K562 (cell line): Measurements from ENCODE around the gene UBR4. TPM values are rescaled to one million over a fixed set of nuclear protein-coding genes. Genes with fewer than 3 reads are reported as not detected.

Source experiments
- ATAC-seq: fragments of 200-7000 bp; cut with Tn5 transposase; 3 replicates; pipeline ENCODE4 v1.9.1; 2020; ENCODE audit warnings: moderate library complexity
- BruUV-seq: library from RNA; stranded (reverse); fragments of 400-500 nt; replicated peaks from 2 replicates; lab custom pipeline; 2021; lab: Mats Ljungman, UMichigan
- CTCF ChIA-PET: fragments of 300-600 bp; formaldehyde crosslinking; extraction: SDS; loops from one replicate; lab custom pipeline; 2021; ENCODE audit warnings: low intra/inter-chr PET ratio; lab: Yijun Ruan, JAX
- POLR2A ChIA-PET: fragments of 300-600, 350-650 bp; sonication (Branson Sonifier 250); formaldehyde crosslinking; extraction: SDS; loops from one replicate; lab custom pipeline; 2021; ENCODE audit warnings: antibody characterized with exemption, inconsistent platforms; lab: Yijun Ruan, JAX
- DNase-seq, 4 experiments: peaks; one replicate each; pipeline versions ENCODE4 v3.0.0 to v3.0.0-alpha.2; 2011 to 2018; ENCODE audit warnings: low spot score in 3 of 4, mixed read lengths in 3 of 4; ENCODE audit errors: extremely low read depth in 1 of 4
- FAIRE-seq: peaks from 2 replicates; lab custom pipeline; 2011; peaks lifted over from hg19 to GRCh38; lab: Jason Lieb, UNC
- H2AFZ ChIP-seq: 2 replicates; pipeline ENCODE4 v1.6.0; 2011; ENCODE audit warnings: low read depth, low read length, control low read depth, inconsistent platforms
- H3K27ac ChIP-seq: fragments of 200-600 bp; 3 replicates; pipeline ENCODE4 v1.8.0; 2011; ENCODE audit warnings: low read depth, mild to moderate bottlenecking, control low read depth, inconsistent platforms, low read length, moderate library complexity, mixed read lengths; ENCODE audit errors: extremely low read depth
- H3K27me3 ChIP-seq, 2 experiments: fragments of 300-600 bp in 1 of 2; 2 replicates in 1 of 2; 3 replicates in 1 of 2; pipeline versions ENCODE4 v1.6.0 to v1.8.0; 2011; ENCODE audit warnings: inconsistent platforms in 2 of 2, low read length in 2 of 2, mild to moderate bottlenecking in 1 of 2, mixed read lengths in 1 of 2, moderate library complexity in 1 of 2; ENCODE audit not compliant: control insufficient read depth in 2 of 2, insufficient read depth in 2 of 2
- H3K36me3 ChIP-seq: fragments of 300-600 bp; 3 replicates; pipeline ENCODE4 v1.8.0; 2011; ENCODE audit warnings: mild to moderate bottlenecking, low read length, inconsistent platforms; ENCODE audit not compliant: control insufficient read depth, insufficient read depth
- H3K4me1 ChIP-seq, 2 experiments: fragments of 200-600 bp in 1 of 2; replicated peaks in 1 of 2; 2 replicates in 1 of 2; 3 replicates in 1 of 2; pipeline versions ENCODE4 v1.5.1 to v1.8.0; 2011; ENCODE audit warnings: inconsistent platforms in 2 of 2, low read length in 2 of 2, mild to moderate bottlenecking in 1 of 2, mixed read lengths in 1 of 2, moderate library complexity in 1 of 2; ENCODE audit not compliant: control insufficient read depth in 2 of 2, insufficient read depth in 2 of 2
- H3K4me2 ChIP-seq: 2 replicates; pipeline ENCODE4 v1.6.1; 2011; ENCODE audit warnings: low read length, control low read depth, inconsistent platforms, mixed read lengths; ENCODE audit not compliant: insufficient read depth
- H3K4me3 ChIP-seq: fragments of 200-600 bp; sonication (generic), shearing (Covaris generic); 2 replicates; pipeline ENCODE4 v1.5.1; 2016; ENCODE audit warnings: control low read depth, inconsistent platforms
- H3K79me2 ChIP-seq: fragments of 200-600 bp; 3 replicates; pipeline ENCODE4 v1.8.0; 2011; ENCODE audit warnings: low read length, inconsistent platforms; ENCODE audit not compliant: control insufficient read depth, insufficient read depth
- H3K9ac ChIP-seq, 2 experiments: 2 replicates each; pipeline versions ENCODE4 v1.6.0 to v1.6.1; 2011; ENCODE audit warnings: low read depth in 2 of 2, low read length in 2 of 2, control low read depth in 1 of 2, inconsistent platforms in 1 of 2, mild to moderate bottlenecking in 1 of 2, mixed read lengths in 1 of 2; ENCODE audit not compliant: insufficient read depth in 1 of 2
- H3K9me1 ChIP-seq: one replicate; pipeline ENCODE4 v1.6.0; 2011; ENCODE audit warnings: inconsistent platforms, mild to moderate bottlenecking, low read length, moderate library complexity; ENCODE audit not compliant: control insufficient read depth, insufficient read depth
- H3K9me3 ChIP-seq: replicated peaks from 2 replicates; pipeline ENCODE4 v1.5.1; 2011; ENCODE audit warnings: low read depth, low read length, inconsistent platforms; ENCODE audit not compliant: control insufficient read depth, insufficient read depth
- H4K20me1 ChIP-seq: replicated peaks from 2 replicates; pipeline ENCODE4 v1.6.1; 2011; ENCODE audit warnings: low read length, inconsistent platforms, mixed read lengths; ENCODE audit not compliant: control insufficient read depth, insufficient read depth
- EHMT2 ChIP-seq: fragments of 450-650 bp; IDR thresholded peaks from 2 replicates; pipeline ENCODE4 v1.6.1; 2018; ENCODE audit warnings: antibody characterized with exemption
- FOXK1 ChIP-seq: sonication (generic); formaldehyde crosslinking; IDR thresholded peaks from 2 replicates; pipeline ENCODE4 v1.8.0; 2022; ENCODE audit warnings: missing genetic modification reagents, mild to moderate bottlenecking, borderline replicate concordance
- HDAC2 ChIP-seq: fragments of 450-650 bp; IDR thresholded peaks from 2 replicates; pipeline ENCODE4 v1.6.1; 2016; ENCODE audit warnings: mild to moderate bottlenecking
- MTF1 ChIP-seq: fragments of 250-450 bp; sonication (Bioruptor Pico); IDR thresholded peaks from 2 replicates; pipeline ENCODE4 v1.9.0; 2021; ENCODE audit warnings: moderate library complexity, mild to moderate bottlenecking, inconsistent platforms, borderline replicate concordance
- RBFOX2 ChIP-seq: fragments of 200-400 bp; formaldehyde crosslinking; IDR thresholded peaks from 2 replicates; pipeline ENCODE4 v1.6.1; 2017; ENCODE audit warnings: low read depth, mild to moderate bottlenecking, low read length, moderate library complexity
- SMAD1 ChIP-seq: fragments of 150-350 bp; IDR thresholded peaks from 2 replicates; pipeline ENCODE4 v1.6.1; 2014; ENCODE audit warnings: low read length, low read depth; ENCODE audit not compliant: partially characterized antibody
- TEAD4 ChIP-seq, 2 experiments: sonication (generic) in 1 of 2; formaldehyde crosslinking in 1 of 2; IDR thresholded peaks; 2 replicates each; pipeline versions ENCODE4 v1.6.1 to v1.8.0; 2012 to 2022; ENCODE audit warnings: borderline replicate concordance in 1 of 2, inconsistent platforms in 1 of 2, low read length in 1 of 2, mild to moderate bottlenecking in 1 of 2, missing genetic modification reagents in 1 of 2
- ZNF282 ChIP-seq: sonication (generic); formaldehyde crosslinking; IDR thresholded peaks from 2 replicates; pipeline ENCODE4 v1.8.1; 2023; ENCODE audit warnings: missing genetic modification reagents
- WGBS: fragments of 100-300 bp; shearing (Covaris generic); methylation state at CpG from one replicate; pipeline ENCODE4 v1.1.6; 2016; ENCODE audit warnings: low coverage, mixed read lengths; ENCODE audit not compliant: insufficient coverage; ENCODE audit errors: missing lambda C conversion rate; 5-methylcytosine and 5-hydroxymethylcytosine counted together
- in situ Hi-C: fragments of 300-500 bp; cut with MboI; formaldehyde crosslinking; loops from 4 replicates; pipeline ENCODE4 v1.15.0; 2018; ENCODE audit warnings: inconsistent platforms, mixed read lengths
- intact Hi-C: fragments of 100-400 bp; cut with micrococcal nuclease; formaldehyde crosslinking; loops from 2 replicates; pipeline ENCODE4 v1.14.2; 2022
- polyA plus RNA-seq, 8 experiments: library from polyadenylated mRNA; depleted of rRNA in 4 of 8; stranded (reverse) in 5 of 8; unstranded in 3 of 8; fragments of >200 nt; fragmentation: Nextera tagmentation in 2 of 8; fragmentation: Illumina TruSeq in 1 of 8; extraction: Ambion mirVana in 2 of 8; extraction: Trizol in 1 of 8; gene quantifications; 2 replicates each; pipeline versions ENCODE4 v1.2.1 to v1.2.3, GENCODE V29; 2011 to 2014; ENCODE audit warnings: inconsistent platforms in 1 of 8, missing spikeins in 1 of 8
- total RNA-seq, 7 experiments: library from RNA; depleted of rRNA in 6 of 7; stranded (reverse); fragments of >200 nt in 6 of 7; fragmentation: Illumina TruSeq in 2 of 7; extraction: Trizol in 2 of 7; gene quantifications; 2 replicates each; pipeline versions ENCODE4 v1.2.1 to v1.2.3, GENCODE V29; 2011 to 2021; ENCODE audit warnings: low replicate concordance in 1 of 7
- TF ChIP-seq, protein P1 (sequence below), 2 experiments: fragments of 450-650 bp; IDR thresholded peaks; 2 replicates each; pipeline ENCODE4 v1.6.1; 2016; ENCODE audit warnings: mild to moderate bottlenecking in 2 of 2, borderline replicate concordance in 1 of 2, low read depth in 1 of 2, moderate library complexity in 1 of 2
- TF ChIP-seq, protein P2 (sequence below): fragments of 450-650 bp; IDR thresholded peaks from 2 replicates; pipeline ENCODE4 v1.6.1; 2014; ENCODE audit warnings: low read depth, mild to moderate bottlenecking, moderate library complexity, borderline replicate concordance
- TF ChIP-seq, protein P3 (sequence below): fragments of 250-450 bp; sonication (Bioruptor Pico); IDR thresholded peaks from 2 replicates; pipeline ENCODE4 v1.4.0; 2020; ENCODE audit warnings: mild to moderate bottlenecking

Gene UBR4
- total and polyA plus RNA-seq, 9 of the 15 experiments (the other 6 are each of a cell fraction or from before 2014, with no cell fraction given), result 55.4 to 277 (median 123) TPM

GRCh38 chr1:19130468-19130867 is 79.6 kb downstream of the UBR4 start:
- H3K27ac ChIP-seq, result no peak overlapping the region
- ChIA-PET CTCF (no interaction called here), POLR2A (interaction anchor here (0.6 to 2.1 kb wide), 4 partner anchors 17 to 228 kb away, joined by 4 to 5 read pairs (median 5); partner anchors contain the start of gene ALDH4A1)
- ATAC-seq (no peak), DNase-seq (no peak), FAIRE-seq (no peak)
- peaks cover 95% of the 10 kb centered on the region for H3K36me3 ChIP-seq
- no peaks in the 10 kb centered on the region for H3K9me1 ChIP-seq
- H3K4me3 ChIP-seq, result no peak overlapping the region
- BruUV-seq, result no TSS peak
- H3K4me2 ChIP-seq, result no peak overlapping the region
- H2AFZ ChIP-seq, result no peak overlapping the region
- 85% methylated on average over 6 of the region's 6 CpGs for WGBS
- H3K9me3 ChIP-seq, result peaks cover 5% of the 10 kb centered on the region
- no peaks in the 10 kb centered on the region for H3K4me1 ChIP-seq
- in situ Hi-C loops (no loop called here), intact Hi-C loops (no loop called here)
- H3K27me3 ChIP-seq, result no peaks in the 10 kb centered on the region
- no peak overlapping the region for H3K9ac ChIP-seq
- 0 out of 3 replicates have a peak, but pooled peaks cover 3% of the 10 kb centered on the region for H3K79me2 ChIP-seq
- no peaks in the 10 kb centered on the region for H4K20me1 ChIP-seq
- TF ChIP-seq ZNF282 (CRISPR knock-in tag), result no peak
- TF ChIP-seq, protein P1, sequence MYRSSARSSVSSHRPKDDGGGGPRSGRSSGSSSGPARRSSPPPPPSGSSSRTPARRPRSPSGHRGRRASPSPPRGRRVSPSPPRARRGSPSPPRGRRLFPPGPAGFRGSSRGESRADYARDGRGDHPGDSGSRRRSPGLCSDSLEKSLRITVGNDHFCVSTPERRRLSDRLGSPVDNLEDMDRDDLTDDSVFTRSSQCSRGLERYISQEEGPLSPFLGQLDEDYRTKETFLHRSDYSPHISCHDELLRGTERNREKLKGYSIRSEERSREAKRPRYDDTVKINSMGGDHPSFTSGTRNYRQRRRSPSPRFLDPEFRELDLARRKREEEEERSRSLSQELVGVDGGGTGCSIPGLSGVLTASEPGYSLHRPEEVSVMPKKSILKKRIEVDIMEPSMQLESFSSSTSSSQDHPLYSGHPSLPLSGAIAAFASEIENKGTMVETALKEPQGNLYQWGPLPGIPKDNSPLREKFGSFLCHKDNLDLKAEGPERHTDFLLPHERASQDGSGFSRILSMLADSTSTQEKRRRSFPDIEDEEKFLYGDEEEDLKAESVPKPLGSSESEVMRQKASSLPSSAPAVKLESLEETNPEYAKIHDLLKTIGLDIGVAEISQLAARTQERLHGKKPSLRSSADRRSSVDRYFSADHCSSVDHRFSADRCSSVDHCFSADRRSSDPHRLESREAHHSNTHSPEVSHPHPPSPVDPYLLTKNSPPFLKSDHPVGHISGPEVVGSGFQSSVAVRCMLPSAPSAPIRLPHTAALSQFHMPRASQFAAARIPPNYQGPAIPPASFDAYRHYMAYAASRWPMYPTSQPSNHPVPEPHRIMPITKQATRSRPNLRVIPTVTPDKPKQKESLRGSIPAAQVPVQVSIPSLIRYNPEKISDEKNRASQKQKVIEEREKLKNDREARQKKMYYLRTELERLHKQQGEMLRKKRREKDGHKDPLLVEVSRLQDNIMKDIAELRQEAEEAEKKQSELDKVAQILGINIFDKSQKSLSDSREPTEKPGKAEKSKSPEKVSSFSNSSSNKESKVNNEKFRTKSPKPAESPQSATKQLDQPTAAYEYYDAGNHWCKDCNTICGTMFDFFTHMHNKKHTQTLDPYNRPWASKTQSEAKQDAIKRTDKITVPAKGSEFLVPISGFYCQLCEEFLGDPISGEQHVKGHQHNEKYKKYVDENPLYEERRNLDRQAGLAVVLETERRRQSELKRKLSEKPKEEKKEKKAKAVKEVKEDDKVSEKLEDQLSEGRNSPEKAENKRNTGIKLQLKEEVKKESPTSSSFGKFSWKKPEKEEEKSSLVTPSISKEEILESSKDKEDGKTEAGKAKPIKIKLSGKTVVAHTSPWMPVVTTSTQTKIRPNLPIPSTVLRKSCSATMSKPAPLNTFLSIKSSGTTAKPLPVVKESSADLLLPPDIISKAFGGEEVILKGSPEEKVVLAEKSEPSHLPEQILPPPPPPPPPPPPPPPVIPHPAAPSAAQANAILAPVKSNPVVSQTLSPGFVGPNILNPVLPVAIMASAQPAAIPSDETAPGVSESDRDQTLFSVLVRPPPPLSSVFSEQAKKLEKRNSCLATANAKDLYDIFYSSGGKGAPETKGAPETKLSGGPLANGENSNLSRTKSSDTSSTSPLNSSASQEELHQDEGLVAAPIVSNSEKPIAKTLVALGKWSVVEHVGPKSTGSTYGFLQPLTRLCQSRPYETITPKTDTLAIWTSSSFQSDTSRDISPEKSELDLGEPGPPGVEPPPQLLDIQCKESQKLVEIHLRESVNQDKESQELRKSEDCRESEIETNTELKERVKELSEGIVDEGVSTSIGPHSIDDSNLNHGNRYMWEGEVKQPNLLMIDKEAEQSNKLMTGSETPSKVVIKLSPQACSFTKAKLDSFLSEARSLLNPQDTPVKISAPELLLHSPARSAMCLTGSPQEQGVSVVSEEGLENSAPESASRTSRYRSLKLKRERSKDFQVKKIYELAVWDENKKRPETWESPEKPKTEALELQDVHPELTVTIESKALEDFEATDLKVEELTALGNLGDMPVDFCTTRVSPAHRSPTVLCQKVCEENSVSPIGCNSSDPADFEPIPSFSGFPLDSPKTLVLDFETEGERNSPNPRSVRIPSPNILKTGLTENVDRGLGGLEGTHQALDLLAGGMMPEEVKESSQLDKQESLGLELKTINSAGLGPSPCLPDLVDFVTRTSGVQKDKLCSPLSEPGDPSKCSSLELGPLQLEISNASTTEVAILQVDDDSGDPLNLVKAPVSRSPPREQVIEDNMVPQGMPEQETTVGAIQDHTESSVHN (IDR thresholded peaks at IDR 0.05; ENCODE audit: borderline replicate concordance in 1 of 2, low read depth in 1 of 2), result no peak
- TF ChIP-seq EHMT2, result no peak
- TF ChIP-seq, protein P2, sequence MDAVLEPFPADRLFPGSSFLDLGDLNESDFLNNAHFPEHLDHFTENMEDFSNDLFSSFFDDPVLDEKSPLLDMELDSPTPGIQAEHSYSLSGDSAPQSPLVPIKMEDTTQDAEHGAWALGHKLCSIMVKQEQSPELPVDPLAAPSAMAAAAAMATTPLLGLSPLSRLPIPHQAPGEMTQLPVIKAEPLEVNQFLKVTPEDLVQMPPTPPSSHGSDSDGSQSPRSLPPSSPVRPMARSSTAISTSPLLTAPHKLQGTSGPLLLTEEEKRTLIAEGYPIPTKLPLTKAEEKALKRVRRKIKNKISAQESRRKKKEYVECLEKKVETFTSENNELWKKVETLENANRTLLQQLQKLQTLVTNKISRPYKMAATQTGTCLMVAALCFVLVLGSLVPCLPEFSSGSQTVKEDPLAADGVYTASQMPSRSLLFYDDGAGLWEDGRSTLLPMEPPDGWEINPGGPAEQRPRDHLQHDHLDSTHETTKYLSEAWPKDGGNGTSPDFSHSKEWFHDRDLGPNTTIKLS, result no peak
- no peak for TF ChIP-seq MTF1
- no peak for TF ChIP-seq RBFOX2
- no peak for TF ChIP-seq HDAC2
- no peak for TF ChIP-seq FOXK1
- no peak for TF ChIP-seq TEAD4 (IDR thresholded peaks at IDR 0.05; ENCODE audit: low read length)
- no peak for TF ChIP-seq TEAD4 (CRISPR knock-in tag; IDR thresholded peaks at IDR 0.05; ENCODE audit: borderline replicate concordance)
- TF ChIP-seq, protein P3, sequence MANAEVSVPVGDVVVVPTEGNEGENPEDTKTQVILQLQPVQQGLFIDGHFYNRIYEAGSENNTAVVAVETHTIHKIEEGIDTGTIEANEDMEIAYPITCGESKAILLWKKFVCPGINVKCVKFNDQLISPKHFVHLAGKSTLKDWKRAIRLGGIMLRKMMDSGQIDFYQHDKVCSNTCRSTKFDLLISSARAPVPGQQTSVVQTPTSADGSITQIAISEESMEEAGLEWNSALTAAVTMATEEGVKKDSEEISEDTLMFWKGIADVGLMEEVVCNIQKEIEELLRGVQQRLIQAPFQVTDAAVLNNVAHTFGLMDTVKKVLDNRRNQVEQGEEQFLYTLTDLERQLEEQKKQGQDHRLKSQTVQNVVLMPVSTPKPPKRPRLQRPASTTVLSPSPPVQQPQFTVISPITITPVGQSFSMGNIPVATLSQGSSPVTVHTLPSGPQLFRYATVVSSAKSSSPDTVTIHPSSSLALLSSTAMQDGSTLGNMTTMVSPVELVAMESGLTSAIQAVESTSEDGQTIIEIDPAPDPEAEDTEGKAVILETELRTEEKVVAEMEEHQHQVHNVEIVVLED (CRISPR knock-in tag), result no peak
- TF ChIP-seq SMAD1, result no peak
